H1 (cell line): ENCODE measurements around the gene COMMD1. TPM values are rescaled to one million over a fixed set of nuclear protein-coding genes. Genes with fewer than 3 reads are reported as not detected.

ENCODE experiments used
- CTCF ChIA-PET: fragments of 300-600 bp; sonication (Branson Sonifier 250); formaldehyde crosslinking; loops from one replicate; lab custom pipeline; 2021; ENCODE audit not compliant: partially characterized antibody; lab: Charles Lee
- POLR2A ChIA-PET: fragments of 300-600 bp; sonication (Branson Sonifier 250); formaldehyde crosslinking; loops from one replicate; lab custom pipeline; 2021; ENCODE audit warnings: inconsistent platforms; ENCODE audit not compliant: partially characterized antibody; lab: Charles Lee
- DNase-seq, 2 experiments: peaks; one replicate each; pipeline versions ENCODE4 v3.0.0 to v3.0.0-alpha.2; 2010 to 2022; ENCODE audit warnings: low spot score in 2 of 2, low read depth in 1 of 2, mixed read lengths in 1 of 2
- FAIRE-seq: peaks from 2 replicates; lab custom pipeline; 2011; peaks lifted over from hg19 to GRCh38; lab: Jason Lieb, UNC
- H2AFZ ChIP-seq: 2 replicates; pipeline ENCODE4 v1.8.1; 2012; ENCODE audit warnings: low read length, inconsistent platforms
- H2AK5ac ChIP-seq: 2 replicates; pipeline ENCODE4 v1.6.1; 2013; ENCODE audit warnings: low read depth, low read length
- H2BK120ac ChIP-seq: replicated peaks from 2 replicates; pipeline ENCODE3; 2013; ENCODE audit warnings: low read depth, low read length, inconsistent platforms
- H2BK12ac ChIP-seq: 2 replicates; pipeline ENCODE4 v1.6.1; 2013; ENCODE audit warnings: low read depth, low read length
- H2BK15ac ChIP-seq: 2 replicates; pipeline ENCODE4 v1.6.1; 2013; ENCODE audit warnings: low read length
- H2BK20ac ChIP-seq: 2 replicates; pipeline ENCODE4 v1.6.1; 2013; ENCODE audit warnings: low read length
- H2BK5ac ChIP-seq: 2 replicates; pipeline ENCODE4 v1.6.1; 2013; ENCODE audit warnings: low read depth, low read length
- H3K14ac ChIP-seq: 2 replicates; pipeline ENCODE4 v1.6.1; 2013; ENCODE audit warnings: inconsistent platforms; ENCODE audit not compliant: insufficient read length
- H3K18ac ChIP-seq: 2 replicates; pipeline ENCODE4 v1.6.1; 2013; ENCODE audit warnings: low read length; ENCODE audit errors: extremely low read depth
- H3K23ac ChIP-seq: 2 replicates; pipeline ENCODE4 v1.6.1; 2013; ENCODE audit warnings: inconsistent platforms; ENCODE audit not compliant: insufficient read length
- H3K23me2 ChIP-seq: 2 replicates; pipeline ENCODE4 v1.6.1; 2013; ENCODE audit warnings: low read depth, low read length
- H3K27ac ChIP-seq: 2 replicates; pipeline ENCODE4 v1.6.1; 2011; ENCODE audit warnings: low read depth, low read length, inconsistent platforms
- H3K27me3 ChIP-seq, 4 experiments: replicated peaks in 1 of 4; 1 replicate in 1 of 4; 2 replicates in 3 of 4; pipeline versions ENCODE4 v1.6.1 to v1.8.1; 2011 to 2013; ENCODE audit warnings: low read length in 3 of 4, mild to moderate bottlenecking in 3 of 4, inconsistent platforms in 2 of 4, mixed read lengths in 2 of 4, moderate library complexity in 1 of 4; ENCODE audit not compliant: control insufficient read depth in 3 of 4, insufficient read depth in 3 of 4; ENCODE audit errors: extremely low read depth in 1 of 4
- H3K36me3 ChIP-seq, 4 experiments: 2 replicates each; pipeline versions ENCODE4 v1.6.1 to v1.8.1; 2011 to 2013; ENCODE audit warnings: mild to moderate bottlenecking in 4 of 4, low read length in 3 of 4, moderate library complexity in 2 of 4, control low read depth in 1 of 4, inconsistent platforms in 1 of 4; ENCODE audit not compliant: insufficient read depth in 4 of 4, control insufficient read depth in 2 of 4
- H3K4ac ChIP-seq: replicated peaks from 2 replicates; pipeline ENCODE3; 2013; ENCODE audit warnings: low read length, low read depth, mixed read lengths, inconsistent platforms; ENCODE audit not compliant: insufficient read length
- H3K4me1 ChIP-seq, 4 experiments: replicated peaks in 1 of 4; 1 replicate in 1 of 4; 2 replicates in 3 of 4; pipeline versions ENCODE4 v1.6.1 to v1.8.1; 2011 to 2013; ENCODE audit warnings: low read length in 3 of 4, inconsistent platforms in 2 of 4, mixed read lengths in 1 of 4; ENCODE audit not compliant: insufficient read depth in 4 of 4, control insufficient read depth in 3 of 4
- H3K4me2 ChIP-seq, 2 experiments: 2 replicates each; pipeline versions ENCODE4 v1.6.1 to v1.8.1; 2011 to 2013; ENCODE audit warnings: low read depth in 2 of 2, low read length in 2 of 2, control low read depth in 1 of 2, inconsistent platforms in 1 of 2, mild to moderate bottlenecking in 1 of 2; ENCODE audit not compliant: insufficient read depth in 1 of 2
- H3K4me3 ChIP-seq, 4 experiments: fragments of 200-600, 300-600 bp in 1 of 4; sonication (generic), shearing (Covaris generic), sonication (Bioruptor Twin) in 1 of 4; 2 replicates each; pipeline versions ENCODE4 v1.5.1 to v1.8.1; 2011 to 2016; ENCODE audit warnings: low read length in 4 of 4, low read depth in 3 of 4, control low read depth in 2 of 4, inconsistent platforms in 2 of 4, mild to moderate bottlenecking in 2 of 4, mixed read lengths in 1 of 4, moderate library complexity in 1 of 4; ENCODE audit not compliant: insufficient read depth in 2 of 4; ENCODE audit errors: extremely low read depth in 1 of 4
- H3K56ac ChIP-seq: replicated peaks from 2 replicates; pipeline ENCODE3; 2013; ENCODE audit warnings: low read depth, mild to moderate bottlenecking, mixed read lengths, low read length, inconsistent platforms; ENCODE audit not compliant: insufficient read length
- H3K79me1 ChIP-seq: 2 replicates; pipeline ENCODE4 v1.6.1; 2013; ENCODE audit warnings: low read depth, low read length, control low read depth
- H3K79me2 ChIP-seq, 2 experiments: 2 replicates each; pipeline versions ENCODE4 v1.6.1 to v1.8.1; 2012 to 2013; ENCODE audit warnings: low read length in 2 of 2, mild to moderate bottlenecking in 2 of 2, inconsistent platforms in 1 of 2; ENCODE audit not compliant: insufficient read depth in 2 of 2, control insufficient read depth in 1 of 2
- H3K9ac ChIP-seq, 4 experiments: replicated peaks in 1 of 4; 1 replicate in 1 of 4; 2 replicates in 3 of 4; pipeline versions ENCODE4 v1.6.1 to v1.8.1; 2011 to 2013; ENCODE audit warnings: low read depth in 3 of 4, low read length in 3 of 4, control low read depth in 2 of 4, mild to moderate bottlenecking in 2 of 4, moderate library complexity in 2 of 4, inconsistent platforms in 1 of 4; ENCODE audit errors: extremely low read depth in 1 of 4
- H3K9me3 ChIP-seq, 2 experiments: 2 replicates each; pipeline versions ENCODE4 v1.6.1 to v1.8.1; 2012 to 2013; ENCODE audit warnings: mild to moderate bottlenecking in 2 of 2, moderate library complexity in 2 of 2, control low read depth in 1 of 2, inconsistent platforms in 1 of 2, low read depth in 1 of 2, low read length in 1 of 2, mixed read lengths in 1 of 2; ENCODE audit not compliant: insufficient read depth in 2 of 2
- H4K20me1 ChIP-seq, 2 experiments: replicated peaks in 1 of 2; 2 replicates each; pipeline versions ENCODE3 to v1.8.1; 2011 to 2013; ENCODE audit warnings: inconsistent platforms in 2 of 2, low read length in 2 of 2, mild to moderate bottlenecking in 1 of 2; ENCODE audit not compliant: insufficient read depth in 2 of 2, control insufficient read depth in 1 of 2
- H4K5ac ChIP-seq: 2 replicates; pipeline ENCODE4 v1.6.1; 2013; ENCODE audit warnings: low read length, low read depth, mixed read lengths, inconsistent platforms; ENCODE audit not compliant: insufficient read length
- H4K8ac ChIP-seq: 2 replicates; pipeline ENCODE4 v1.8.0; 2013; ENCODE audit warnings: mild to moderate bottlenecking, moderate library complexity, low read length, inconsistent platforms; ENCODE audit not compliant: insufficient read depth; ENCODE audit errors: extremely low read depth
- H4K91ac ChIP-seq: replicated peaks from 2 replicates; pipeline ENCODE3; 2013; ENCODE audit warnings: low read length, mixed read lengths, inconsistent platforms; ENCODE audit not compliant: insufficient read length
- BACH1 ChIP-seq: IDR thresholded peaks from 2 replicates; pipeline ENCODE4 v1.6.1; 2012; ENCODE audit warnings: low read length, improper control_type of control experiment
- CBX8 ChIP-seq: fragments of 300-800, 300-1000 bp; sonication (generic); IDR thresholded peaks from 2 replicates; pipeline ENCODE4 v1.7.1; 2016; ENCODE audit warnings: low read depth, low read length, borderline replicate concordance
- EGR1 ChIP-seq: IDR thresholded peaks from 2 replicates; pipeline ENCODE4 v1.6.1; 2011; ENCODE audit warnings: low read depth, low read length, borderline replicate concordance
- JUN ChIP-seq: IDR thresholded peaks from 2 replicates; pipeline ENCODE4 v1.6.1; 2011; ENCODE audit warnings: low read depth, mild to moderate bottlenecking, improper control_type of control experiment, low read length
- KDM1A ChIP-seq: fragments of 200-600, 300-600 bp; sonication (generic); IDR thresholded peaks from 2 replicates; pipeline ENCODE4 v1.7.1; 2016; ENCODE audit warnings: mild to moderate bottlenecking, low read length, borderline replicate concordance
- NANOG ChIP-seq: IDR thresholded peaks from 2 replicates; pipeline ENCODE4 v1.6.1; 2011; ENCODE audit warnings: low read length, low read depth, mild to moderate bottlenecking, inconsistent platforms; ENCODE audit not compliant: insufficient read depth, poor library complexity, severe bottlenecking
- RXRA ChIP-seq: IDR thresholded peaks from 2 replicates; pipeline ENCODE4 v1.6.1; 2011; ENCODE audit warnings: low read depth, mild to moderate bottlenecking, low read length, moderate library complexity; ENCODE audit not compliant: insufficient read depth
- SAP30 ChIP-seq: fragments of 300-600 bp; sonication (generic); IDR thresholded peaks from 2 replicates; pipeline ENCODE4 v1.7.1; 2012; ENCODE audit warnings: low read length, moderate library complexity, mild to moderate bottlenecking, inconsistent platforms; ENCODE audit not compliant: insufficient read depth, insufficient replicate concordance
- SIRT6 ChIP-seq: IDR thresholded peaks from one replicate; pipeline ENCODE4 v1.7.1; 2012; ENCODE audit warnings: low read length, inconsistent platforms
- SIX5 ChIP-seq: IDR thresholded peaks from 2 replicates; pipeline ENCODE4 v1.6.1; 2011; ENCODE audit warnings: mild to moderate bottlenecking, low read depth, low read length
- WGBS, 2 experiments: shearing (Covaris generic) in 1 of 2; methylation state at CpG; one replicate each; pipeline versions ENCODE4 v1.1.6 to v1.1.7; 2013 to 2015; ENCODE audit warnings: low lambda C conversion rate in 2 of 2, mixed read lengths in 2 of 2, inconsistent platforms in 1 of 2, low coverage in 1 of 2, missing lambda C conversion rate in 1 of 2; ENCODE audit not compliant: insufficient replicate concordance in 2 of 2, insufficient coverage in 1 of 2, insufficient read length in 1 of 2; ENCODE audit errors: extremely low coverage in 1 of 2, missing lambda C conversion rate in 1 of 2; 5-methylcytosine and 5-hydroxymethylcytosine counted together
- polyA plus RNA-seq, 7 experiments: library from polyadenylated mRNA; depleted of rRNA in 3 of 7; stranded (reverse) in 5 of 7; unstranded in 2 of 7; fragments of >200 nt in 5 of 7; fragments of 200-250 nt in 2 of 7; gene quantifications; 1 replicate in 5 of 7; 2 replicates in 1 of 7; 4 replicates in 1 of 7; pipeline versions ENCODE4 v1.2.1 to v1.2.3, GENCODE V29; 2011 to 2013; ENCODE audit warnings: missing spikeins in 2 of 7, mixed read lengths in 2 of 7
- total RNA-seq: library from RNA; stranded (reverse); fragmentation: NEBNext Ultra II Directional; extraction: Animal tissue kit (Norgen Biotek cat#: 25700); gene quantifications from 2 replicates; pipeline ENCODE4 v1.2.1, GENCODE V29; 2021
- TF ChIP-seq, protein P1 (sequence below), 3 experiments: IDR thresholded peaks; 1 replicate in 2 of 3; 2 replicates in 1 of 3; pipeline versions ENCODE4 v1.5.1 to v1.6.1; 2011; ENCODE audit warnings: low read length in 3 of 3, mild to moderate bottlenecking in 3 of 3, inconsistent platforms in 2 of 3, low read depth in 1 of 3, moderate library complexity in 1 of 3; ENCODE audit not compliant: insufficient read depth in 1 of 3; ENCODE audit errors: control extremely low read depth in 1 of 3

COMMD1 gene
- total and polyA plus RNA-seq, 2 of the 8 experiments (the other 6 are each of a cell fraction or from before 2014, with no cell fraction given), result 23.5 to 28.3 TPM

DNA sequence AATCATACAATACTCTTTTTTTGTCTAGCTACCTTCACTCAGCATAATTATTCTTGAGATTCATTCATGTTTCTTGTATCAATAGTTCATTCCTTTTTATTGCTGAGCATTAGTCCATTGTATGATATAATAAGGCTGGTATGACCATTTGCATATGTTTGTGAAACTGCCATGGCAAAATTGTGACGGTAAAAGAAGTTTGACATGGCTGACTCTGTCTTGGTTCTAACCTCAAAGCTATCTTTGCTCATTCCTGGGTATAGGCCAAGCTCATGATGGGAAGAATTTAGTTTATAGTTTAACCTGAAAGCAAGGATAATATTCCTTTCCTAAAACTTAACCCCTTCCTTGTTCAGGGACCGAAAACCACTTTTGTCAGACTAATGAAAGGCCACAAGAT, 46.4 kb downstream of the COMMD1 start:
- Histone ChIP-seq H2AK5ac (no peak overlapping the region), H3K4me2 (no peak overlapping the region), H3K4ac (no peak overlapping the region), H3K9me3 (0 out of 4 replicates have a peak, but pooled peaks cover 3 to 5% of the 10 kb centered on the region in 2 experiments), H3K27me3 (no peaks in the 10 kb centered on the region), H2AFZ (no peak overlapping the region), H2BK20ac (no peak overlapping the region), H3K36me3 (no peaks in the 10 kb centered on the region; a peak in 1 of 8 replicates), H2BK120ac (no peak overlapping the region), H3K14ac (no peak overlapping the region), H3K4me3 (no peak overlapping the region), H3K79me1 (no peaks in the 10 kb centered on the region), H4K8ac (no peak overlapping the region), H2BK5ac (no peak overlapping the region), H3K4me1 (no peaks in the 10 kb centered on the region), H3K27ac (no peak overlapping the region), H4K5ac (no peak overlapping the region), H4K20me1 (no peaks in the 10 kb centered on the region), H3K18ac (no peak overlapping the region), H2BK12ac (no peak overlapping the region), H3K79me2 (no peaks in the 10 kb centered on the region), H2BK15ac (no peak overlapping the region), H3K23ac (no peak overlapping the region), H4K91ac (no peak overlapping the region), H3K9ac (no peak overlapping the region), H3K23me2 (no peaks in the 10 kb centered on the region), H3K56ac (no peak overlapping the region)
- ChIA-PET POLR2A (no interaction called here), CTCF (interaction anchor here (0.7 kb wide), 1 partner anchor 11 kb away, joined by 3 read pairs; no protein-coding TSS in a partner anchor)
- no peak for FAIRE-seq
- 88% methylated on average over 2 of the region's 2 CpGs; no CpG with 5 or more reads in 1 of the 2 experiments for WGBS, 2 experiments
- no peak for DNase-seq
- TF ChIP-seq NANOG, result no peak
- no peak for TF ChIP-seq SIRT6
- no peak for TF ChIP-seq KDM1A
- no peak for TF ChIP-seq RXRA
- TF ChIP-seq CBX8, result no peak
- TF ChIP-seq SIX5, result no peak
- no peak for TF ChIP-seq JUN
- no peak for TF ChIP-seq BACH1
- no peak for TF ChIP-seq EGR1
- TF ChIP-seq, protein P1, sequence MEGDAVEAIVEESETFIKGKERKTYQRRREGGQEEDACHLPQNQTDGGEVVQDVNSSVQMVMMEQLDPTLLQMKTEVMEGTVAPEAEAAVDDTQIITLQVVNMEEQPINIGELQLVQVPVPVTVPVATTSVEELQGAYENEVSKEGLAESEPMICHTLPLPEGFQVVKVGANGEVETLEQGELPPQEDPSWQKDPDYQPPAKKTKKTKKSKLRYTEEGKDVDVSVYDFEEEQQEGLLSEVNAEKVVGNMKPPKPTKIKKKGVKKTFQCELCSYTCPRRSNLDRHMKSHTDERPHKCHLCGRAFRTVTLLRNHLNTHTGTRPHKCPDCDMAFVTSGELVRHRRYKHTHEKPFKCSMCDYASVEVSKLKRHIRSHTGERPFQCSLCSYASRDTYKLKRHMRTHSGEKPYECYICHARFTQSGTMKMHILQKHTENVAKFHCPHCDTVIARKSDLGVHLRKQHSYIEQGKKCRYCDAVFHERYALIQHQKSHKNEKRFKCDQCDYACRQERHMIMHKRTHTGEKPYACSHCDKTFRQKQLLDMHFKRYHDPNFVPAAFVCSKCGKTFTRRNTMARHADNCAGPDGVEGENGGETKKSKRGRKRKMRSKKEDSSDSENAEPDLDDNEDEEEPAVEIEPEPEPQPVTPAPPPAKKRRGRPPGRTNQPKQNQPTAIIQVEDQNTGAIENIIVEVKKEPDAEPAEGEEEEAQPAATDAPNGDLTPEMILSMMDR (IDR thresholded peaks at IDR 0.05; ENCODE audit: control extremely low read depth in 1 of 3, insufficient read depth in 1 of 3, low read depth in 1 of 3, low read length in 3 of 3), result no peak
- no peak for TF ChIP-seq SAP30
